ENCODE data around the gene BCAS4. TPM values are rescaled to one million over a fixed set of nuclear protein-coding genes. Genes with fewer than 3 reads are reported as not detected.

BCAS4 gene
- total RNA-seq, 1 experiment from 2014 or later, result 29.9 TPM

- Mint-ChIP-seq H3K4me1 (ENCODE audit: low read depth, unreplicated experiment) (no peaks in the 10 kb centered on the region), H3K27ac (ENCODE audit: unreplicated experiment) (no peak overlapping the region), H3K9me3 (ENCODE audit: unreplicated experiment) (no peaks in the 10 kb centered on the region), H3K36me3 (ENCODE audit: insufficient read depth, unreplicated experiment) (no peaks in the 10 kb centered on the region), H3K27me3 (ENCODE audit: insufficient read depth, unreplicated experiment) (no peaks in the 10 kb centered on the region), H3K4me3 (ENCODE audit: unreplicated experiment) (no peak overlapping the region)
- Histone ChIP-seq H3K27me3 (replicated peaks; ENCODE audit: control insufficient read depth, insufficient read depth, low read length) (no peaks in the 10 kb centered on the region), H3K36me3 (ENCODE audit: control insufficient read depth, insufficient read depth, low read length) (0 out of 2 replicates have a peak, but pooled peaks cover 1% of the 10 kb centered on the region), H3K9me3 (no peaks in the 10 kb centered on the region), H3K4me1 (no peaks in the 10 kb centered on the region), H3K4me3 (ENCODE audit: low read depth, low read length) (no peak overlapping the region)
- ChIA-PET CTCF (interaction anchor here (0.7 to 1.1 kb wide), 2 partner anchors 51 kb away, joined by 3 to 6 read pairs; partner anchors contain the start of gene BCAS4), POLR2A (no interaction called here)
- no peak for TF ChIP-seq CTCF (IDR thresholded peaks at IDR 0.05; ENCODE audit: insufficient read depth in 1 of 2, low read depth in 1 of 2, low read length in 1 of 2, severe bottlenecking in 1 of 2, unreplicated experiment in 1 of 2)
- BruUV-seq (replicated peaks), result no TSS peak
- DNase-seq, result no peak
- intact Hi-C loops (cut with micrococcal nuclease; ENCODE audit: unreplicated experiment), result no loop called here
Measured at GRCh38 chr20:50845566-50846215, 50.8 kb downstream of the BCAS4 start.

GRCh38 chr20:50848341-50848808, 53.5 kb downstream of the BCAS4 start:
- TF ChIP-seq CTCF (IDR thresholded peaks at IDR 0.05; ENCODE audit: insufficient read depth in 1 of 2, low read depth in 1 of 2, low read length in 1 of 2, severe bottlenecking in 1 of 2, unreplicated experiment in 1 of 2), result no peak
- ChIA-PET POLR2A (no interaction called here), CTCF (no interaction called here)
- Histone ChIP-seq H3K36me3 (ENCODE audit: control insufficient read depth, insufficient read depth, low read length) (0 out of 2 replicates have a peak, but pooled peaks cover 1% of the 10 kb centered on the region), H3K27me3 (replicated peaks; ENCODE audit: control insufficient read depth, insufficient read depth, low read length) (no peaks in the 10 kb centered on the region), H3K4me3 (ENCODE audit: low read depth, low read length) (no peak overlapping the region), H3K4me1 (no peaks in the 10 kb centered on the region), H3K9me3 (no peaks in the 10 kb centered on the region)
- BruUV-seq (replicated peaks), result no TSS peak
- Mint-ChIP-seq H3K27ac (ENCODE audit: unreplicated experiment) (no peak overlapping the region), H3K4me3 (ENCODE audit: unreplicated experiment) (no peak overlapping the region), H3K36me3 (ENCODE audit: insufficient read depth, unreplicated experiment) (no peaks in the 10 kb centered on the region), H3K27me3 (ENCODE audit: insufficient read depth, unreplicated experiment) (no peaks in the 10 kb centered on the region), H3K4me1 (ENCODE audit: low read depth, unreplicated experiment) (no peaks in the 10 kb centered on the region), H3K9me3 (ENCODE audit: unreplicated experiment) (no peaks in the 10 kb centered on the region)
- intact Hi-C loops (cut with micrococcal nuclease; ENCODE audit: unreplicated experiment), result no loop called here
- DNase-seq, result no peak

- ChIA-PET CTCF (interaction anchor here (0.6 kb wide), 1 partner anchor 193 kb away, joined by 7 read pairs; no protein-coding TSS in a partner anchor), POLR2A (no interaction called here)
- no peak for DNase-seq
- Mint-ChIP-seq H3K27ac (ENCODE audit: unreplicated experiment) (no peak overlapping the region), H3K9me3 (ENCODE audit: unreplicated experiment) (no peaks in the 10 kb centered on the region), H3K4me3 (ENCODE audit: unreplicated experiment) (no peak overlapping the region), H3K27me3 (ENCODE audit: insufficient read depth, unreplicated experiment) (no peaks in the 10 kb centered on the region), H3K4me1 (ENCODE audit: low read depth, unreplicated experiment) (no peaks in the 10 kb centered on the region), H3K36me3 (ENCODE audit: insufficient read depth, unreplicated experiment) (no peaks in the 10 kb centered on the region)
- Histone ChIP-seq H3K27me3 (replicated peaks; ENCODE audit: control insufficient read depth, insufficient read depth, low read length) (no peaks in the 10 kb centered on the region), H3K9me3 (no peaks in the 10 kb centered on the region), H3K36me3 (ENCODE audit: control insufficient read depth, insufficient read depth, low read length) (0 out of 2 replicates have a peak, but pooled peaks cover 1% of the 10 kb centered on the region), H3K4me1 (no peaks in the 10 kb centered on the region), H3K4me3 (ENCODE audit: low read depth, low read length) (no peak overlapping the region)
- intact Hi-C loops (cut with micrococcal nuclease; ENCODE audit: unreplicated experiment), result no loop called here
- no peak for TF ChIP-seq CTCF (IDR thresholded peaks at IDR 0.05; ENCODE audit: insufficient read depth in 1 of 2, low read depth in 1 of 2, low read length in 1 of 2, severe bottlenecking in 1 of 2, unreplicated experiment in 1 of 2)
- no TSS peak for BruUV-seq (replicated peaks)
Measured at GRCh38 chr20:50848846-50849673, 54.2 kb downstream of the BCAS4 start.

Data from Caco-2 (cell line).